WTC11 (cell line): ENCODE measurements around the gene CFAP77. TPM values are rescaled to one million over a fixed set of nuclear protein-coding genes. Genes with fewer than 3 reads are reported as not detected.

Experiments used
- ATAC-seq: fragments of 200-7000 bp; cut with Tn5 transposase; 2 replicates; pipeline ENCODE4 v1.10.0; 2021; ENCODE audit warnings: mild to moderate bottlenecking, moderate library complexity
- CTCF ChIA-PET: fragments of 300-600 bp; sonication (Branson Sonifier 250); formaldehyde crosslinking; loops from one replicate; lab custom pipeline; 2021; ENCODE audit warnings: antibody characterized with exemption; lab: Charles Lee
- POLR2A ChIA-PET: fragments of 350-600 bp; sonication (Branson Sonifier 250); formaldehyde crosslinking; loops from one replicate; lab custom pipeline; 2021; ENCODE audit warnings: antibody characterized with exemption; lab: Charles Lee
- DNase-seq: peaks from one replicate; pipeline ENCODE4 v3.0.0; 2021; ENCODE audit warnings: low spot score
- H3K27ac Mint-ChIP-seq: 2 replicates; pipeline ENCODE4 v1.8.0; 2021; ENCODE audit warnings: mixed read lengths
- H3K27me3 Mint-ChIP-seq: 2 replicates; pipeline ENCODE4 v1.8.0; 2021; ENCODE audit warnings: low read depth, mild to moderate bottlenecking, moderate library complexity, mixed read lengths
- H3K36me3 Mint-ChIP-seq: 2 replicates; pipeline ENCODE4 v1.8.0; 2021; ENCODE audit warnings: mixed read lengths
- H3K4me1 Mint-ChIP-seq: 2 replicates; pipeline ENCODE4 v1.8.0; 2022; ENCODE audit warnings: mixed read lengths
- H3K4me3 Mint-ChIP-seq: 2 replicates; pipeline ENCODE4 v1.8.0; 2021; ENCODE audit warnings: mild to moderate bottlenecking, moderate library complexity, mixed read lengths
- H3K9me3 Mint-ChIP-seq: 2 replicates; pipeline ENCODE4 v1.8.0; 2021; ENCODE audit warnings: mixed read lengths
- CREM ChIP-seq: sonication (generic); formaldehyde crosslinking; IDR thresholded peaks from 2 replicates; pipeline ENCODE4 v1.8.1; 2022; ENCODE audit warnings: mild to moderate bottlenecking, missing genetic modification reagents, moderate library complexity
- ETV6 ChIP-seq: sonication (generic); formaldehyde crosslinking; IDR thresholded peaks from 2 replicates; pipeline ENCODE4 v1.8.1; 2022; ENCODE audit warnings: mild to moderate bottlenecking, missing genetic modification reagents
- FOXK1 ChIP-seq: sonication (generic); formaldehyde crosslinking; IDR thresholded peaks from 2 replicates; pipeline ENCODE4 v1.8.0; 2022; ENCODE audit warnings: mild to moderate bottlenecking, moderate library complexity, missing genetic modification reagents
- KAT7 ChIP-seq: sonication (generic); formaldehyde crosslinking; IDR thresholded peaks from 2 replicates; pipeline ENCODE4 v1.8.1; 2023; ENCODE audit warnings: missing genetic modification reagents, mild to moderate bottlenecking, borderline replicate concordance
- MYBL2 ChIP-seq: sonication (generic); formaldehyde crosslinking; IDR thresholded peaks from 2 replicates; pipeline ENCODE4 v1.8.1; 2023; ENCODE audit warnings: mild to moderate bottlenecking, moderate library complexity, missing genetic modification reagents
- SOX15 ChIP-seq: fragments of 250-450 bp; sonication (Bioruptor Pico); IDR thresholded peaks from 2 replicates; pipeline ENCODE4 v1.9.0; 2021; ENCODE audit warnings: mild to moderate bottlenecking
- ZBTB21 ChIP-seq: sonication (generic); formaldehyde crosslinking; IDR thresholded peaks from 2 replicates; pipeline ENCODE4 v1.8.1; 2023; ENCODE audit warnings: mild to moderate bottlenecking, missing genetic modification reagents, borderline replicate concordance
- total RNA-seq: library from RNA; stranded (reverse); gene quantifications from 3 replicates; pipeline ENCODE4 v1.2.3, GENCODE V29; 2021
- TF ChIP-seq, protein P1 (sequence below): sonication (generic); formaldehyde crosslinking; IDR thresholded peaks from 2 replicates; pipeline ENCODE4 v1.8.0; 2023; ENCODE audit warnings: missing genetic modification reagents, mild to moderate bottlenecking, borderline replicate concordance
- TF ChIP-seq, protein P2 (sequence below): sonication (generic); formaldehyde crosslinking; IDR thresholded peaks from 2 replicates; pipeline ENCODE4 v1.8.0; 2022; ENCODE audit warnings: mild to moderate bottlenecking, missing genetic modification reagents
- TF ChIP-seq, protein P3 (sequence below): fragments of 250-450 bp; sonication (Bioruptor Pico); IDR thresholded peaks from 2 replicates; pipeline ENCODE4 v2.1.2; 2022; ENCODE audit warnings: mild to moderate bottlenecking, moderate library complexity
- TF ChIP-seq, protein P4 (sequence below): fragments of 250-450 bp; sonication (Bioruptor Pico); IDR thresholded peaks from 2 replicates; pipeline ENCODE4 v1.9.0; 2021; ENCODE audit warnings: moderate library complexity, mild to moderate bottlenecking, inconsistent platforms, borderline replicate concordance
- TF ChIP-seq, protein P5 (sequence below): sonication (generic); formaldehyde crosslinking; IDR thresholded peaks from 2 replicates; pipeline ENCODE4 v1.8.0; 2022; ENCODE audit warnings: mild to moderate bottlenecking, missing genetic modification reagents
- TF ChIP-seq, protein P6 (sequence below): sonication (generic); formaldehyde crosslinking; IDR thresholded peaks from 2 replicates; pipeline ENCODE4 v1.8.0; 2023; ENCODE audit warnings: mild to moderate bottlenecking, missing genetic modification reagents
- TF ChIP-seq, protein P7 (sequence below): fragments of 200-600 bp; IDR thresholded peaks from 2 replicates; pipeline ENCODE4 v1.8.0; 2022; ENCODE audit warnings: antibody characterized with exemption

CFAP77 gene
- total RNA-seq, 1 experiment from 2014 or later = 1.2 TPM

DNA sequence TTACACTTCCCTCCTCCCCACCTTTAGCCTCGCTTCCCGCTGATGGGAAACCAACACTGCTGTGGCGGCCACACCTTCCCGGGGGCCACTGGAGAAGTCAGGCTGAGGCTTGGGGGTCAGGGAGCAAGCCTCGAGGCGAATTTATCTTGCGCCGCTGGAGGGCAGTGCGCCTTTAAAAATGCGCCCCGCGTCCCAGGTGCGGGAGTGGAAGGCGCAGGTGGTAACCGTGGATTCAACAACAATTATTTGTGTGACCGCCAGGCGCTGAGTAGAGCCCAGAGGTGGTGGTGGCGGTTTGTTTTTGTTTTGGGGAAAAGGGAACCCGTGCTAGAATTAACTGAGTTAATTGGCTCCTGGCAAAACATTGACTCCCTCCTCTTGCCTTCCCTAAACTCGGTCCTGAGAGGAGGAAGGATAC lies 1.1 kb downstream of the CFAP77 start (continued):
- TF ChIP-seq, protein P1, sequence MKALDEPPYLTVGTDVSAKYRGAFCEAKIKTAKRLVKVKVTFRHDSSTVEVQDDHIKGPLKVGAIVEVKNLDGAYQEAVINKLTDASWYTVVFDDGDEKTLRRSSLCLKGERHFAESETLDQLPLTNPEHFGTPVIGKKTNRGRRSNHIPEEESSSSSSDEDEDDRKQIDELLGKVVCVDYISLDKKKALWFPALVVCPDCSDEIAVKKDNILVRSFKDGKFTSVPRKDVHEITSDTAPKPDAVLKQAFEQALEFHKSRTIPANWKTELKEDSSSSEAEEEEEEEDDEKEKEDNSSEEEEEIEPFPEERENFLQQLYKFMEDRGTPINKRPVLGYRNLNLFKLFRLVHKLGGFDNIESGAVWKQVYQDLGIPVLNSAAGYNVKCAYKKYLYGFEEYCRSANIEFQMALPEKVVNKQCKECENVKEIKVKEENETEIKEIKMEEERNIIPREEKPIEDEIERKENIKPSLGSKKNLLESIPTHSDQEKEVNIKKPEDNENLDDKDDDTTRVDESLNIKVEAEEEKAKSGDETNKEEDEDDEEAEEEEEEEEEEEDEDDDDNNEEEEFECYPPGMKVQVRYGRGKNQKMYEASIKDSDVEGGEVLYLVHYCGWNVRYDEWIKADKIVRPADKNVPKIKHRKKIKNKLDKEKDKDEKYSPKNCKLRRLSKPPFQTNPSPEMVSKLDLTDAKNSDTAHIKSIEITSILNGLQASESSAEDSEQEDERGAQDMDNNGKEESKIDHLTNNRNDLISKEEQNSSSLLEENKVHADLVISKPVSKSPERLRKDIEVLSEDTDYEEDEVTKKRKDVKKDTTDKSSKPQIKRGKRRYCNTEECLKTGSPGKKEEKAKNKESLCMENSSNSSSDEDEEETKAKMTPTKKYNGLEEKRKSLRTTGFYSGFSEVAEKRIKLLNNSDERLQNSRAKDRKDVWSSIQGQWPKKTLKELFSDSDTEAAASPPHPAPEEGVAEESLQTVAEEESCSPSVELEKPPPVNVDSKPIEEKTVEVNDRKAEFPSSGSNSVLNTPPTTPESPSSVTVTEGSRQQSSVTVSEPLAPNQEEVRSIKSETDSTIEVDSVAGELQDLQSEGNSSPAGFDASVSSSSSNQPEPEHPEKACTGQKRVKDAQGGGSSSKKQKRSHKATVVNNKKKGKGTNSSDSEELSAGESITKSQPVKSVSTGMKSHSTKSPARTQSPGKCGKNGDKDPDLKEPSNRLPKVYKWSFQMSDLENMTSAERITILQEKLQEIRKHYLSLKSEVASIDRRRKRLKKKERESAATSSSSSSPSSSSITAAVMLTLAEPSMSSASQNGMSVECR = peak; percentile 44; the same call in 1 of the 2 replicates
- no peak for TF ChIP-seq SOX15 (CRISPR knock-in tag)
- TF ChIP-seq, protein P2, sequence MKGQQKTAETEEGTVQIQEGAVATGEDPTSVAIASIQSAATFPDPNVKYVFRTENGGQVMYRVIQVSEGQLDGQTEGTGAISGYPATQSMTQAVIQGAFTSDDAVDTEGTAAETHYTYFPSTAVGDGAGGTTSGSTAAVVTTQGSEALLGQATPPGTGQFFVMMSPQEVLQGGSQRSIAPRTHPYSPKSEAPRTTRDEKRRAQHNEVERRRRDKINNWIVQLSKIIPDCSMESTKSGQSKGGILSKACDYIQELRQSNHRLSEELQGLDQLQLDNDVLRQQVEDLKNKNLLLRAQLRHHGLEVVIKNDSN (CRISPR knock-in tag) = no peak
- TF ChIP-seq, protein P3, sequence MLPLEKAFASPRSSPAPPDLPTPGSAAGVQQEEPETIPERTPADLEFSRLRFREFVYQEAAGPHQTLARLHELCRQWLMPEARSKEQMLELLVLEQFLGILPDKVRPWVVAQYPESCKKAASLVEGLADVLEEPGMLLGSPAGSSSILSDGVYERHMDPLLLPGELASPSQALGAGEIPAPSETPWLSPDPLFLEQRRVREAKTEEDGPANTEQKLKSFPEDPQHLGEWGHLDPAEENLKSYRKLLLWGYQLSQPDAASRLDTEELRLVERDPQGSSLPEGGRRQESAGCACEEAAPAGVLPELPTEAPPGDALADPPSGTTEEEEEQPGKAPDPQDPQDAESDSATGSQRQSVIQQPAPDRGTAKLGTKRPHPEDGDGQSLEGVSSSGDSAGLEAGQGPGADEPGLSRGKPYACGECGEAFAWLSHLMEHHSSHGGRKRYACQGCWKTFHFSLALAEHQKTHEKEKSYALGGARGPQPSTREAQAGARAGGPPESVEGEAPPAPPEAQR (CRISPR knock-in tag) = no peak
- TF ChIP-seq CREM (CRISPR knock-in tag) = no peak
- TF ChIP-seq, protein P4, sequence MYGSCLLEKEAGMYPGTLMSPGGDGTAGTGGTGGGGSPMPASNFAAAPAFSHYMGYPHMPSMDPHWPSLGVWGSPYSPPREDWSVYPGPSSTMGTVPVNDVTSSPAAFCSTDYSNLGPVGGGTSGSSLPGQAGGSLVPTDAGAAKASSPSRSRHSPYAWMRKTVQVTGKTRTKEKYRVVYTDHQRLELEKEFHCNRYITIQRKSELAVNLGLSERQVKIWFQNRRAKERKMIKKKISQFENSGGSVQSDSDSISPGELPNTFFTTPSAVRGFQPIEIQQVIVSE = no peak
- TF ChIP-seq, protein P5, sequence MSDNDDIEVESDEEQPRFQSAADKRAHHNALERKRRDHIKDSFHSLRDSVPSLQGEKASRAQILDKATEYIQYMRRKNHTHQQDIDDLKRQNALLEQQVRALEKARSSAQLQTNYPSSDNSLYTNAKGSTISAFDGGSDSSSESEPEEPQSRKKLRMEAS (CRISPR knock-in tag) = 0 out of 2 replicates have a peak, but pooled peaks have one; percentile 29
- peak; percentile 41; the same call in 1 of the 2 replicates for TF ChIP-seq ETV6 (CRISPR knock-in tag)
- no peak for TF ChIP-seq ZBTB21 (CRISPR knock-in tag)
- TF ChIP-seq, protein P6, sequence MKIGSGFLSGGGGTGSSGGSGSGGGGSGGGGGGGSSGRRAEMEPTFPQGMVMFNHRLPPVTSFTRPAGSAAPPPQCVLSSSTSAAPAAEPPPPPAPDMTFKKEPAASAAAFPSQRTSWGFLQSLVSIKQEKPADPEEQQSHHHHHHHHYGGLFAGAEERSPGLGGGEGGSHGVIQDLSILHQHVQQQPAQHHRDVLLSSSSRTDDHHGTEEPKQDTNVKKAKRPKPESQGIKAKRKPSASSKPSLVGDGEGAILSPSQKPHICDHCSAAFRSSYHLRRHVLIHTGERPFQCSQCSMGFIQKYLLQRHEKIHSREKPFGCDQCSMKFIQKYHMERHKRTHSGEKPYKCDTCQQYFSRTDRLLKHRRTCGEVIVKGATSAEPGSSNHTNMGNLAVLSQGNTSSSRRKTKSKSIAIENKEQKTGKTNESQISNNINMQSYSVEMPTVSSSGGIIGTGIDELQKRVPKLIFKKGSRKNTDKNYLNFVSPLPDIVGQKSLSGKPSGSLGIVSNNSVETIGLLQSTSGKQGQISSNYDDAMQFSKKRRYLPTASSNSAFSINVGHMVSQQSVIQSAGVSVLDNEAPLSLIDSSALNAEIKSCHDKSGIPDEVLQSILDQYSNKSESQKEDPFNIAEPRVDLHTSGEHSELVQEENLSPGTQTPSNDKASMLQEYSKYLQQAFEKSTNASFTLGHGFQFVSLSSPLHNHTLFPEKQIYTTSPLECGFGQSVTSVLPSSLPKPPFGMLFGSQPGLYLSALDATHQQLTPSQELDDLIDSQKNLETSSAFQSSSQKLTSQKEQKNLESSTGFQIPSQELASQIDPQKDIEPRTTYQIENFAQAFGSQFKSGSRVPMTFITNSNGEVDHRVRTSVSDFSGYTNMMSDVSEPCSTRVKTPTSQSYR (CRISPR knock-in tag) = no peak
- no peak for TF ChIP-seq FOXK1 (CRISPR knock-in tag)
- TF ChIP-seq KAT7 = no peak

DNA sequence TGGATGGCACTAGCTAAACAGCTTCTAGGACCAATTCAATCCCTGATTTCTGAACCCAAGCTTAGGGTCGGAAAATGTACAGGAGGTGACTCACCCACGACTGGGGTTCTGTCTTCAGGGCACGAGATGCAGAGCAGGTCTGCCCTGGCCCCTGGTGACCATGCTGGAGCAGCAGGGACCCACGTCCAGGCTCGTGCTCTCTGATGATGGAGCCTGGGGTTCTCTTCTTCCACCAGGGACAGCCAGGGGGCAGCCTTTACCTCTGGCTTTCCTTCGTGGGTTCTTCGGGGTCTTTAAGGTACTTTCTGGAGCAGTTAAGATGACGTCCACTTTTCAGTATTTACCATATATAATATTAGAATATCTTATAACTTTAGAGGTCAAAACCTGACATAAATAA lies 2.1 kb downstream of the CFAP77 start:
- H3K9me3 Mint-ChIP-seq = no peaks in the 10 kb centered on the region
- peaks cover 30% of the 10 kb centered on the region for H3K27me3 Mint-ChIP-seq
- H3K4me3 Mint-ChIP-seq = no peak overlapping the region; the same call in 1 of the 2 replicates
- no peaks in the 10 kb centered on the region for H3K36me3 Mint-ChIP-seq
- ATAC-seq = peak; percentile 50
- TF ChIP-seq, protein P7, sequence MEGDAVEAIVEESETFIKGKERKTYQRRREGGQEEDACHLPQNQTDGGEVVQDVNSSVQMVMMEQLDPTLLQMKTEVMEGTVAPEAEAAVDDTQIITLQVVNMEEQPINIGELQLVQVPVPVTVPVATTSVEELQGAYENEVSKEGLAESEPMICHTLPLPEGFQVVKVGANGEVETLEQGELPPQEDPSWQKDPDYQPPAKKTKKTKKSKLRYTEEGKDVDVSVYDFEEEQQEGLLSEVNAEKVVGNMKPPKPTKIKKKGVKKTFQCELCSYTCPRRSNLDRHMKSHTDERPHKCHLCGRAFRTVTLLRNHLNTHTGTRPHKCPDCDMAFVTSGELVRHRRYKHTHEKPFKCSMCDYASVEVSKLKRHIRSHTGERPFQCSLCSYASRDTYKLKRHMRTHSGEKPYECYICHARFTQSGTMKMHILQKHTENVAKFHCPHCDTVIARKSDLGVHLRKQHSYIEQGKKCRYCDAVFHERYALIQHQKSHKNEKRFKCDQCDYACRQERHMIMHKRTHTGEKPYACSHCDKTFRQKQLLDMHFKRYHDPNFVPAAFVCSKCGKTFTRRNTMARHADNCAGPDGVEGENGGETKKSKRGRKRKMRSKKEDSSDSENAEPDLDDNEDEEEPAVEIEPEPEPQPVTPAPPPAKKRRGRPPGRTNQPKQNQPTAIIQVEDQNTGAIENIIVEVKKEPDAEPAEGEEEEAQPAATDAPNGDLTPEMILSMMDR = peak; percentile 33
- TF ChIP-seq, protein P5 (CRISPR knock-in tag) = no peak
- TF ChIP-seq MYBL2 (CRISPR knock-in tag) (no peak), FOXK1 (CRISPR knock-in tag) (no peak)
- peak; percentile 65 for DNase-seq
- CTCF ChIA-PET = interaction anchor here (0.6 to 2.1 kb wide), 8 partner anchors 35 to 397 kb away, joined by 3 to 13 read pairs (median 4); no protein-coding TSS in a partner anchor
- H3K4me1 Mint-ChIP-seq = peaks cover 36% of the 10 kb centered on the region
- H3K27ac Mint-ChIP-seq = no peak overlapping the region
- POLR2A ChIA-PET = no interaction called here
